ENCODE results near the gene EGLN3. TPM values are rescaled to one million over a fixed set of nuclear protein-coding genes. Genes with fewer than 3 reads are reported as not detected.
"Not testable (repeated sequence)": the region's sequence is repeated elsewhere in the genome, so short reads cannot be mapped to it uniquely, and the experiment has no call there.

EGLN3 gene
- total and polyA plus RNA-seq, 7 experiments from 2014 or later: 0.71 to 96.5 (median 1.3) TPM

- H3K4me3 Mint-ChIP-seq: no peak overlapping the region
- peaks cover 0 to 20% (median 0%) of the 10 kb centered on the region in 5 donors for H3K36me3 Mint-ChIP-seq
- H3K27ac Mint-ChIP-seq: no peak overlapping the region
- Histone ChIP-seq H3K4me3 (ENCODE audit: low read length) (no peak overlapping the region), H3K27ac (ENCODE audit: low read depth, low read length) (no peak overlapping the region), H3K36me3 (ENCODE audit: control insufficient read depth in 2 of 3, insufficient read depth in 3 of 3, low read length in 3 of 3) (no peaks in the 10 kb centered on the region), H3K27me3 (ENCODE audit: control insufficient read depth in 2 of 2, insufficient read depth in 2 of 2, low read length in 2 of 2) (no peaks in the 10 kb centered on the region), H3K9me3 (ENCODE audit: control insufficient read depth in 2 of 3, low read length in 3 of 3) (no peaks in the 10 kb centered on the region), H3K4me1 (ENCODE audit: control insufficient read depth in 2 of 2, insufficient read depth in 2 of 2, low read length in 2 of 2) (no peaks in the 10 kb centered on the region)
- intact Hi-C loops (cut with micrococcal nuclease): no loop called here
- H3K4me1 Mint-ChIP-seq: peaks cover 0 to 34% (median 2%) of the 10 kb centered on the region in 7 donors
- H3K27me3 Mint-ChIP-seq: peaks cover 3 to 28% (median 4%) of the 10 kb centered on the region in 5 donors
- DNase-seq (no peak), ATAC-seq (no peak)
- CTCF ChIA-PET: interaction anchor here (0.5 kb wide), 1 partner anchor 85 kb away, joined by 5 read pairs; no protein-coding TSS in a partner anchor
- POLR2A ChIA-PET: no interaction called here
- H3K9me3 Mint-ChIP-seq: peaks cover 0 to 9% (median 6%) of the 10 kb centered on the region in 11 donors
These were observed 13.9 kb upstream of the EGLN3 start for GRCh38 chr14:33964599-33965317.

GRCh38 chr14:33963892-33964291 lies 13.0 kb upstream of the EGLN3 start:
- ATAC-seq (no peak), DNase-seq (no peak)
- Histone ChIP-seq H3K27me3 (ENCODE audit: control insufficient read depth in 2 of 2, insufficient read depth in 2 of 2, low read length in 2 of 2) (no peaks in the 10 kb centered on the region), H3K4me1 (ENCODE audit: control insufficient read depth in 2 of 2, insufficient read depth in 2 of 2, low read length in 2 of 2) (no peaks in the 10 kb centered on the region), H3K4me3 (ENCODE audit: low read length) (no peak overlapping the region), H3K9me3 (ENCODE audit: control insufficient read depth in 2 of 3, low read length in 3 of 3) (no peaks in the 10 kb centered on the region), H3K36me3 (ENCODE audit: control insufficient read depth in 2 of 3, insufficient read depth in 3 of 3, low read length in 3 of 3) (no peaks in the 10 kb centered on the region), H3K27ac (ENCODE audit: low read depth, low read length) (no peak overlapping the region)
- H3K4me1 Mint-ChIP-seq: peaks cover 0 to 36% (median 3%) of the 10 kb centered on the region in 7 donors
- ChIA-PET POLR2A (no interaction called here), CTCF (interaction anchor here (0.5 kb wide), 1 partner anchor 86 kb away, joined by 5 read pairs; no protein-coding TSS in a partner anchor)
- H3K4me3 Mint-ChIP-seq: no peak overlapping the region
- H3K9me3 Mint-ChIP-seq: peaks cover 0 to 9% (median 2%) of the 10 kb centered on the region in 11 donors
- intact Hi-C loops (cut with micrococcal nuclease): no loop called here
- H3K27ac Mint-ChIP-seq: no peak overlapping the region
- peaks cover 3 to 29% (median 11%) of the 10 kb centered on the region in 5 donors for H3K27me3 Mint-ChIP-seq
- peaks cover 0 to 17% (median 0%) of the 10 kb centered on the region in 5 donors for H3K36me3 Mint-ChIP-seq

- CTCF ChIA-PET; H3K36me3 ChIP-seq (ENCODE audit: control insufficient read depth in 2 of 3, insufficient read depth in 3 of 3, low read length in 3 of 3); H3K27ac ChIP-seq (ENCODE audit: low read depth, low read length); H3K9me3 Mint-ChIP-seq; POLR2A ChIA-PET; H3K27ac Mint-ChIP-seq; H3K4me1 ChIP-seq (ENCODE audit: control insufficient read depth in 2 of 2, insufficient read depth in 2 of 2, low read length in 2 of 2); H3K4me3 ChIP-seq (ENCODE audit: low read length); H3K27me3 ChIP-seq (ENCODE audit: control insufficient read depth in 2 of 2, insufficient read depth in 2 of 2, low read length in 2 of 2); DNase-seq; intact Hi-C loops (cut with micrococcal nuclease); H3K9me3 ChIP-seq (ENCODE audit: control insufficient read depth in 2 of 3, low read length in 3 of 3); ATAC-seq; H3K4me3 Mint-ChIP-seq: not testable (repeated sequence)
- peaks cover 0 to 14% (median 0%) of the 10 kb centered on the region in 5 donors for H3K36me3 Mint-ChIP-seq
- H3K27me3 Mint-ChIP-seq: peaks cover 3 to 25% (median 11%) of the 10 kb centered on the region in 5 donors
- peaks cover 0 to 38% (median 3%) of the 10 kb centered on the region in 7 donors for H3K4me1 Mint-ChIP-seq
These were observed 11.6 kb upstream of the EGLN3 start for GRCh38 chr14:33962466-33962865.

GRCh38 chr14:33962016-33962415 lies 11.1 kb upstream of the EGLN3 start:
- Histone ChIP-seq H3K27ac (ENCODE audit: low read depth, low read length) (no peak overlapping the region), H3K9me3 (ENCODE audit: control insufficient read depth in 2 of 3, low read length in 3 of 3) (no peaks in the 10 kb centered on the region), H3K4me3 (ENCODE audit: low read length) (no peak overlapping the region), H3K27me3 (ENCODE audit: control insufficient read depth in 2 of 2, insufficient read depth in 2 of 2, low read length in 2 of 2) (no peaks in the 10 kb centered on the region), H3K36me3 (ENCODE audit: control insufficient read depth in 2 of 3, insufficient read depth in 3 of 3, low read length in 3 of 3) (no peaks in the 10 kb centered on the region), H3K4me1 (ENCODE audit: control insufficient read depth in 2 of 2, insufficient read depth in 2 of 2, low read length in 2 of 2) (no peaks in the 10 kb centered on the region)
- Mint-ChIP-seq H3K27ac (no peak overlapping the region), H3K36me3 (peaks cover 0 to 14% (median 0%) of the 10 kb centered on the region in 5 donors), H3K9me3 (peaks cover 0 to 9% (median 0%) of the 10 kb centered on the region in 11 donors), H3K27me3 (peaks cover 3 to 25% (median 13%) of the 10 kb centered on the region in 5 donors), H3K4me1 (peaks cover 0 to 38% (median 3%) of the 10 kb centered on the region in 7 donors), H3K4me3 (no peak overlapping the region)
- DNase-seq (no peak), ATAC-seq (no peak)
- POLR2A ChIA-PET: no interaction called here
- CTCF ChIA-PET: no interaction called here
- intact Hi-C loops (cut with micrococcal nuclease): no loop called here

GRCh38 chr14:33959692-33960151 lies 8.8 kb upstream of the EGLN3 start:
- Histone ChIP-seq H3K36me3 (ENCODE audit: control insufficient read depth in 2 of 3, insufficient read depth in 3 of 3, low read length in 3 of 3) (no peaks in the 10 kb centered on the region), H3K4me1 (ENCODE audit: control insufficient read depth in 2 of 2, insufficient read depth in 2 of 2, low read length in 2 of 2) (no peaks in the 10 kb centered on the region), H3K27ac (ENCODE audit: low read depth, low read length) (no peak overlapping the region), H3K9me3 (ENCODE audit: control insufficient read depth in 2 of 3, low read length in 3 of 3) (no peaks in the 10 kb centered on the region), H3K27me3 (ENCODE audit: control insufficient read depth in 2 of 2, insufficient read depth in 2 of 2, low read length in 2 of 2) (no peaks in the 10 kb centered on the region), H3K4me3 (ENCODE audit: low read length) (no peak overlapping the region)
- ATAC-seq: no peak
- Mint-ChIP-seq H3K9me3 (peaks cover 0 to 9% (median 3%) of the 10 kb centered on the region in 11 donors), H3K4me1 (peaks cover 0 to 40% (median 3%) of the 10 kb centered on the region in 7 donors), H3K27me3 (peaks cover 8 to 45% (median 20%) of the 10 kb centered on the region in 5 donors), H3K27ac (no peak overlapping the region), H3K4me3 (peak overlapping the region in 1 of 10 donors; percentile 41), H3K36me3 (peaks cover 0 to 26% (median 0%) of the 10 kb centered on the region in 5 donors)
- no peak for DNase-seq
- ChIA-PET POLR2A (no interaction called here), CTCF (no interaction called here)
- intact Hi-C loops (cut with micrococcal nuclease): no loop called here

GRCh38 chr14:33958605-33959226 lies 7.8 kb upstream of the EGLN3 start:
- H3K9me3 Mint-ChIP-seq: peaks cover 0 to 7% (median 0%) of the 10 kb centered on the region in 11 donors
- ChIA-PET POLR2A (no interaction called here), CTCF (no interaction called here)
- Histone ChIP-seq H3K36me3 (ENCODE audit: control insufficient read depth in 2 of 3, insufficient read depth in 3 of 3, low read length in 3 of 3) (no peaks in the 10 kb centered on the region), H3K4me3 (ENCODE audit: low read length) (no peak overlapping the region), H3K9me3 (ENCODE audit: control insufficient read depth in 2 of 3, low read length in 3 of 3) (no peaks in the 10 kb centered on the region), H3K27ac (ENCODE audit: low read depth, low read length) (no peak overlapping the region), H3K4me1 (ENCODE audit: control insufficient read depth in 2 of 2, insufficient read depth in 2 of 2, low read length in 2 of 2) (no peaks in the 10 kb centered on the region), H3K27me3 (ENCODE audit: control insufficient read depth in 2 of 2, insufficient read depth in 2 of 2, low read length in 2 of 2) (no peaks in the 10 kb centered on the region)
- peaks cover 10 to 55% (median 20%) of the 10 kb centered on the region in 5 donors for H3K27me3 Mint-ChIP-seq
- no peak for ATAC-seq
- no peak overlapping the region for H3K4me3 Mint-ChIP-seq
- intact Hi-C loops (cut with micrococcal nuclease): no loop called here
- no peak for DNase-seq
- peaks cover 0 to 27% (median 4%) of the 10 kb centered on the region in 5 donors for H3K36me3 Mint-ChIP-seq
- H3K27ac Mint-ChIP-seq: no peak overlapping the region
- peaks cover 0 to 35% (median 3%) of the 10 kb centered on the region in 7 donors for H3K4me1 Mint-ChIP-seq
